ENCODE data around the gene RPTOR. TPM values are rescaled to one million over a fixed set of nuclear protein-coding genes. Genes with fewer than 3 reads are reported as not detected.

RPTOR gene
- total RNA-seq, 4 donors from 2014 or later: 47.6 to 56.9 (median 55.4) TPM

DNA sequence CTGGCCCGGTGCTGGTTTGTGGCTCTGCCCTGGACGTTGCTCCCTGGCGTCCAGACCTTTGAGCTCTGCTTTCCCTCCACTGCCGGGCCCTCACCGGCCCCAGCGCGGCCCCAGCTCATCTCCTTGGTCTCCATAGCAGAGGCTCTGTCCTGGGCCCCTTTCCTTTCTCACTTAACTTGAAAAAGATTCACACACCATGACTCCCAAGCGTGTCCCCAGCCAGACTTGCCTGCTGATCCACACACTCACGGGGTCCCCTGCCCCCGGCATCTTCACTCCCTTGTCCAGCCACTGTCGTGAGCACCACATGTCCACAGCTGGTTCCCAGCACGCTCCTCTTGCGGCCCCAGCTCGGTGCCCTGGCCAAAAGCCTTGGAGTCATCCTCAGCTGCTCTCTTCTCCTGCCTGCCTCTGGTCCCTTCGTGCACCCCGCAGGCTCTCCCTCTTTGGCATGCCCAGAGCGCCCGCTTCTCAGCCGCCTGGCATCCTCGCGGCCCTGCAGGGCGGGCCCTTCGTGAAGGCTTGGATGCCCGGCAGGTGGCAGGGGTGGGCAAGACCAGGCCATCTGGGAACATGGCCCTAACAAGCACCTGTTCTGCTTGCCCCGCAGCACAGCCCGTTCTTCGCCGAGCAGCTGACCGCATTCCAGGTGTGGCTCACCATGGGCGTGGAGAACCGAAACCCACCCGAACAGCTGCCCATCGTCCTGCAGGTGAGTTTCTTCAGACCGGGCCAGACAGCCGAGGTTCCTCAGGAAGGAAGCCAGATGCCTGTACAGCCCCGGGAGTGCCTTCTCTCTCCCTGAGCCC, 301.4 kb downstream of the RPTOR start:
- Histone ChIP-seq H3K27me3 (no peaks in the 10 kb centered on the region), H3K27ac (peak overlapping the region; percentile 17 to 77 (median 74)), H3K4me1 (peaks cover 19 to 34% of the 10 kb centered on the region in 2 donors), H3K36me3 (peaks cover 0 to 14% of the 10 kb centered on the region in 2 donors), H3K9me3 (no peaks in the 10 kb centered on the region), H3K4me3 (no peak overlapping the region)
- TF ChIP-seq POLR2A (IDR thresholded peaks at IDR 0.05): peak; percentile 39 to 59
- TF ChIP-seq, protein P1, sequence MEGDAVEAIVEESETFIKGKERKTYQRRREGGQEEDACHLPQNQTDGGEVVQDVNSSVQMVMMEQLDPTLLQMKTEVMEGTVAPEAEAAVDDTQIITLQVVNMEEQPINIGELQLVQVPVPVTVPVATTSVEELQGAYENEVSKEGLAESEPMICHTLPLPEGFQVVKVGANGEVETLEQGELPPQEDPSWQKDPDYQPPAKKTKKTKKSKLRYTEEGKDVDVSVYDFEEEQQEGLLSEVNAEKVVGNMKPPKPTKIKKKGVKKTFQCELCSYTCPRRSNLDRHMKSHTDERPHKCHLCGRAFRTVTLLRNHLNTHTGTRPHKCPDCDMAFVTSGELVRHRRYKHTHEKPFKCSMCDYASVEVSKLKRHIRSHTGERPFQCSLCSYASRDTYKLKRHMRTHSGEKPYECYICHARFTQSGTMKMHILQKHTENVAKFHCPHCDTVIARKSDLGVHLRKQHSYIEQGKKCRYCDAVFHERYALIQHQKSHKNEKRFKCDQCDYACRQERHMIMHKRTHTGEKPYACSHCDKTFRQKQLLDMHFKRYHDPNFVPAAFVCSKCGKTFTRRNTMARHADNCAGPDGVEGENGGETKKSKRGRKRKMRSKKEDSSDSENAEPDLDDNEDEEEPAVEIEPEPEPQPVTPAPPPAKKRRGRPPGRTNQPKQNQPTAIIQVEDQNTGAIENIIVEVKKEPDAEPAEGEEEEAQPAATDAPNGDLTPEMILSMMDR (IDR thresholded peaks at IDR 0.05 in 4 of 5, conservative IDR thresholded peaks at IDR 0.05 in 1 of 5): peak; percentile 57 to 83 (median 71)
- intact Hi-C loops (cut with DNase I; ENCODE audit: low total_unique reads): no loop called here
- ATAC-seq: peak; percentile 87 to 94
- in situ Hi-C loops (cut with MboI; ENCODE audit: low sequenced_read_pairs in 4 of 4): no loop called here
- DNase-seq: peak; percentile 90 to 98

DNA sequence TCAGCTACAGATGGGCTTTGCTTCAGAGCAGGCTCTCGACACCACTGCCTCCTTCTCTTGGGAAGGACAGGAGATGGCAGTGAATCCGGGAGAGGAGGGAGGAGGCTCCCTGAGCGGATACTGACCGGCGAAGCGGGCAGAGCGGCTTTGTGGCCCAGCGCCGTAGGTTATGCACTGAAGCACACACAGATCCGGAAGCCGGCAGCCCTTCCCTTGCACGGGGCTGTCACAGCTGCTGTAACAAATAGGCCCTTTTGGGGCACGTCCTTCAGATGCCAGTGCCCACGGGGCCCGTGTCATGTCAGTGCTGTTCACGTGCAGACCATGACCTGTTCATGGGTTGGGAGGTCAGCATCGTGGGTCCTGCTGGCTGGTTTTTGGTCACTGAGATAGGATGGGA, 302.3 kb downstream of the RPTOR start:
- Histone ChIP-seq H3K4me1 (peaks cover 21 to 34% of the 10 kb centered on the region in 2 donors), H3K27ac (peak overlapping the region; percentile 17 to 77 (median 74)), H3K27me3 (no peaks in the 10 kb centered on the region), H3K9me3 (no peaks in the 10 kb centered on the region), H3K36me3 (peaks cover 0 to 14% of the 10 kb centered on the region in 2 donors), H3K4me3 (no peak overlapping the region)
- DNase-seq (peak in 1 of 2 donors; percentile 10), ATAC-seq (no peak)
- intact Hi-C loops (cut with DNase I; ENCODE audit: low total_unique reads) (no loop called here), in situ Hi-C loops (cut with MboI; ENCODE audit: low sequenced_read_pairs in 4 of 4) (no loop called here)
- TF ChIP-seq POLR2A (IDR thresholded peaks at IDR 0.05): no peak
- TF ChIP-seq, protein P1 (IDR thresholded peaks at IDR 0.05 in 4 of 5, conservative IDR thresholded peaks at IDR 0.05 in 1 of 5): no peak

DNA sequence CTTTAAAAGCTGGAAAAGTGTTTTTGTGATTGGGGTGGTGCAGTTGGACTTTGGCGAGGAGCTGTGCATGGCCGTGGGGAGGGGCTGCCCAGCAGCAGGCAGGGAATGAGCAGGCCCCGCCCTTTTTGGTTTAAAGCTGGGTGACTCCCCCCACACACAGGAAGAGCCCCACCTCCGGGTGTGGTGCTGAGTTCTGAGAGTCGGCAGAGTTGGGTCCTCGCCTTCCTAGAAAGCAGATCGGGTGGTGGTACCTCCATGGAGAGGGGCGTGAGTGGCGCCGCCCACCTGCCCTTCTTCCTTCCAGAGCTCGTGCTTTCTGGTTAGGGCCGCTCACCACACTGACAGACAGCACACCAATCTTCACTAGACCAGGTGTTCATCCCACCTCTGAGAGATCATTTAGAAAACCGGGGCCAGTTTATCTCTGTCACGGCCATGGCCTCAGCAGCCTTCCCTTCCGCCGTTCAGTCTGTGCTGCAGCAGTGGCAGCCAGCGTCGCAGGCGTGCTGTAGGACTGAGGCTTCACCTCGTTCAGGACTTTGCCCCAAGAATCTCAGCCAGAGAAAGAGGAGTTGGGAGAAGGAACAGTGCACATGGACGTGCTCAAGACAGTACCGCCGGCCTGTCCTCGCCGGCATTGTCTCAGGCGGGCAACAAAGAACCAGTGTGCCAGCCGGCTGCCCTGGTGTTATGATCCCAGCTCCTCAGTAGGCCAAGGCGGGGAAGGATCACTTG, 303.0 kb downstream of the RPTOR start:
- TF ChIP-seq, protein P1 (IDR thresholded peaks at IDR 0.05 in 4 of 5, conservative IDR thresholded peaks at IDR 0.05 in 1 of 5): no peak
- TF ChIP-seq POLR2A (IDR thresholded peaks at IDR 0.05): no peak
- in situ Hi-C loops (cut with MboI; ENCODE audit: low sequenced_read_pairs in 4 of 4) (no loop called here), intact Hi-C loops (cut with DNase I; ENCODE audit: low total_unique reads) (no loop called here)
- no peak for ATAC-seq
- H3K4me3 ChIP-seq: no peak overlapping the region
- H3K4me1 ChIP-seq: peaks cover 21 to 34% of the 10 kb centered on the region in 2 donors
- DNase-seq: peak in 1 of 2 donors; percentile 14
- peaks cover 0 to 14% of the 10 kb centered on the region in 2 donors for H3K36me3 ChIP-seq
- no peaks in the 10 kb centered on the region for H3K9me3 ChIP-seq
- no peaks in the 10 kb centered on the region for H3K27me3 ChIP-seq
- peak overlapping the region in 1 of 4 donors; percentile 12 for H3K27ac ChIP-seq

DNA sequence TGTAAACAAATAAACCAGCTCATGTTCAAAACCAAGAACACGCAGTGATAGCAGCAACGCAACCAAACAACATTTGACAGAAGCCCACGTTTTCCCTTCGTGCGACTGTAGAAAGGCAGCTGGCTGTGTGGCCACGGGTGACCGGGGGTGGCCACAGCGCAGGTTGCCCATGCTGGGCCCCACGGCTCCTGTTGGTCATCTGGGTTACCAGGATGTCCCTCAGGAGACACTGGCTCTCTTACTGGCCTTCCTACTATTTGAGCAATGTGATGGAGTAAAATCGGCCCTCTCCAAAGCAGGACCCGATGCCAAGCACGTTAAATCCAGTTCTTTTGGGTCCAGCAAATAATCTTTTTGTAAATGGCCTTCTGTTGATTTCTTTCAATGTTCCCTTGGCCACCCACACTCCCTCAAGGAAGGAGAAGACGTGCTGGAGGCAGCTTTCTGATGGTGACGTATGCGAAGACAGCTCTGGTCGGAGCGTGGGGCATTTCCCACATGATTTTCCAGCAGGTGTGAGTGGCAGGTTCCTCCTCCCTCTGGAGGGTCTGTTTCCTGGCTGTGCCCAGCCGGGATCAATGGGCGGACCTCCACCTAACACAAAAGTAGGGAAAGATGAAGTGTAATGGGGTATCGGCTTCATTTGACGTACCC, 303.9 kb downstream of the RPTOR start:
- Histone ChIP-seq H3K4me1 (peaks cover 17 to 25% of the 10 kb centered on the region in 2 donors), H3K27ac (no peak overlapping the region), H3K36me3 (peaks cover 0 to 14% of the 10 kb centered on the region in 2 donors), H3K4me3 (no peak overlapping the region), H3K27me3 (no peaks in the 10 kb centered on the region), H3K9me3 (no peaks in the 10 kb centered on the region)
- TF ChIP-seq POLR2A (IDR thresholded peaks at IDR 0.05): no peak
- TF ChIP-seq, protein P1 (IDR thresholded peaks at IDR 0.05 in 4 of 5, conservative IDR thresholded peaks at IDR 0.05 in 1 of 5): no peak
- intact Hi-C loops (cut with DNase I; ENCODE audit: low total_unique reads) (no loop called here), in situ Hi-C loops (cut with MboI; ENCODE audit: low sequenced_read_pairs in 4 of 4) (no loop called here)
- ATAC-seq: no peak
- DNase-seq: peak in 1 of 2 donors; percentile 7

Measured in gastrocnemius medialis (tissue), 4 donors.